GM20000 (cell line): ENCODE measurements around the gene ZW10.
"Not testable (repeated sequence)": the region's sequence is repeated elsewhere in the genome, so short reads cannot be mapped to it uniquely, and the experiment has no call there.

Experiments used
- DNase-seq: peaks from one replicate; pipeline ENCODE4 v3.0.0; 2012; ENCODE audit warnings: low spot score
- CTCF ChIP-seq: IDR thresholded peaks from 2 replicates; pipeline ENCODE4 v1.5.1; 2012; ENCODE audit warnings: mild to moderate bottlenecking, control low read depth; ENCODE audit errors: extremely low read depth, missing control alignments

Gene ZW10

GRCh38 chr11:113724778-113725177 lies 48.7 kb downstream of the ZW10 start:
- no peak for DNase-seq
- TF ChIP-seq CTCF = no peak

DNA sequence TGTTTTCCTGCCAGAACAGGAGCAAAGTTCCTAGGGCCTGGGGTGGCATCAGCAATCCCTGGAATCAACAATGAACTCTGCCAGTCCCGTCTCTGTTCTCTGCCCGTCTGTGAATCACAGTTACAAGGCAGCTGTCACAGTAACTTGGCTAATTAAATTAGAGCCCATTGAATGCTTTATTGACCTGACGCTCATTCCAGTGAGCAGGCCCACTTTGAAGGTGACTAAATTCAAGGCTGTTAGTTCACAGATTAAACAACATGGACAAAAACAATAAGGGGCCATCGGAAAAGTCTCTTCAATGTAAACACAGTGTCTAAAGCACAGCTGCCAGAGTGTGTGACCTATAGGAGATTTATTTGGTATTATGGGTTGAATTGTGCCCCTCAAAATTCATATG lies 49.7 kb downstream of the ZW10 start:
- no peak for DNase-seq
- TF ChIP-seq CTCF = no peak

- DNase-seq = no peak
- TF ChIP-seq CTCF = no peak
Measured at GRCh38 chr11:113722934-113723333, 50.6 kb downstream of the ZW10 start.

DNA sequence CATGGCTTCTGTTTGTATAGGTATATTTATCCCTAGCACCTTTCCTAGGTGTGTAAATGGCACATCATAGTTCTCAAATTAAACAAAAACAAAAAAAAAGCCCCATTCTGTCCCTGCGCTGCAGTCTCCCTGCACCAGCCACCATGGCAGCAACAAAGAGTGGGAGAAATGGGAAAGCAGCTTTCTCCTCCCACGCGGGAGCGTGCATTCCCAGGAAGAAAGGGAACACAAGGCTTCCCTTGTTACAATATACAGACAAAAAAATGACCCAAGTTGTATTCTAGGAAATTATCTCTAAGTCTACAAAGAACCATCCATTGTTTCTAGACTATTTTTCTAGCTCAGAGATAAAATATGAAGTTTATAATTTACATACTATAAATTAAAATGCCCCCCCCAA lies 51.3 kb downstream of the ZW10 start:
- TF ChIP-seq CTCF = no peak

DNA sequence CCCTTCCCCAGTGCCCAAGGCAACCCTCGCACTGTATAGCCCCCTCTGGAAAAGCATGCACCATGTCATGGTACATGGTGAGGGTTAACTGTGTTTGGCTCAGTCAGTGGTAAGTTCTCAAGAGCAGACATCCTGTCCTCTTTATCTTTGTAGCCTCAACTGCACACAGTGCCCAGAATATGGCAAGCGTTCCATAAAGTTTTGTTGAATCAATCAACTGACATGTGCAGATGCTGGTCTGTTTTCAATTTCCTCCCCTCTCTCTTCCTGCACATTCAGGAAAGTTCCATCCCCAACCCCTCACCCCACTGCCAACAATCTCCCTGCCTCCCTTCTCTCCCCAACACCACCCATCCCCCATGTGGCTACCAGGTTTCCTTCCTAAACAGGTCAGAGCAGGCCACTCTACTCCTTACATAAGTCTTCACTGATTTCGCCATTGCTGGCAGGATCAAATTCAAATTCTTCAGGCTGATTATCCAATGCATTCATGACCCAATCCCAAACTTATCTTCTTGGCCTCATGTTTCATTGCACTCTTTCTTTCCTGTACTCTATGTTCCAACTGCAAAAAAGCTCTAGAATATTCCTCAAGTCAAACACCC lies 51.9 kb downstream of the ZW10 start:
- DNase-seq = no peak
- TF ChIP-seq CTCF = no peak

More for the DNA sequence above, 51.3 kb downstream of the ZW10 start:
- DNase-seq = no peak

GRCh38 chr11:113720478-113720877 lies 53.0 kb downstream of the ZW10 start:
- not testable (repeated sequence) for DNase-seq

GRCh38 chr11:113715882-113716625 lies 57.4 kb downstream of the ZW10 start:
- TF ChIP-seq CTCF = no peak
- no peak for DNase-seq

DNA sequence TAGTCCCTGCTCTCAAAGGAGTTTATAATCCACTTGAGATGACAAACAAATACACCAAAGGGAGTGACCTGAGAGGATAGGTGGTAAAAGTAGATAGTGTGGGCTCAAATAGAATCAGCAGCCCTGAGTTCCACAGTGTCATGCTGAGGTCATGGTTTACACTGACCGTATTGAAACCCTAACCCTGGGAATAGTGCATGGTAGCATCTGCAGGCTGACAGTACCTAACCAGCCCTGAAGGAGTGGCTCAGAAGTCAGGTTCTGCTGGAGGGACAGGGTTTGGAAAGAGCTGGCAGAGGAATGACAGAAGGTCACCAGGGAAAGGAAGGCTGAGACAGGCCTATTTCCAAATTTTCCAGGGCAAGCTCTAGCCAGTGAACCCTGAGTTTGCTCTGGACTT lies 58.2 kb downstream of the ZW10 start:
- no peak for TF ChIP-seq CTCF
- DNase-seq = no peak
